ENCODE measurements around the gene VSTM2B.
"Not testable (repeated sequence)": the region's sequence is repeated elsewhere in the genome, so short reads cannot be mapped to it uniquely, and the experiment has no call there.

VSTM2B gene

DNA sequence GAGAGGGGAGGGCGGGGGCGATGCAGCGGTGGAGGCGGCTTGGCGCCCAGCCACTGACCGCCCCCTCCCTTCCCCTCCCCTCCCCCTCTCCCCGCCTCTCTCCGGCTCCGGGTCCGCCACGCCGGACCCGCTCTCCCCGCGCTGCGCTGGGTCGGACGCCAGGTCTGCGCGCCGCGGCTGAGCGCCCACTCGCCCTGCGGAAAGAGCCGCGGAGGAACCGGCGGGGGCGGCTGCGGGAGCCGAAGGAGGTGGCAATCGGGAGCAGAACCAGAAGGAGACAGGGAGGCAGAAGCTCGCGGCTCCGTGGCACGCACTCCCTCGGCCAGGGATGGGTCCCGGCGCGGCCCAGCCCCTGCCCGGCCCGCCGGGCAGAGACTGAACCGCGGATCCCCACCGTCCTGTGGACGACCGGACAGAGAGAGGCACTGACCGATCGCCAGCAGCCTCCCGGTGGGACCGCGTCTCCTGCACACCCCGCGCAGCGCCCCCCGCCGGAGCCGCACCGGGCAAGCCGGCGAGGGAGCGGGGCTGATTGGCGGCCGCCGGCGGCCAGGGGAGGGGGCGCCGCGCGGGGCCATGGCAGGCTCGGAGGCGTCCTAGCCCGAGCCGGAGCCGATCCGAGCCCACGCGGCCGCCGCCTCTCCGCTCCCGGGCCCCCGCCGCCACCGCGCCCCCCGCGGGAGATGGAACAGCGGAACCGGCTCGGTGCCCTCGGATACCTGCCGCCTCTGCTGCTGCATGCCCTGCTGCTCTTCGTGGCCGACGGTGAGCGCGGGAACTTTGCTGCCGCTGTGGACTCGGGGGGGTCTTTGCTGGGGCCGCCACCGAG, at the start of gene VSTM2B:
Gene VSTM2B, plus strand, starts transcription at position 94 of the 829 bp plus-strand sequence. Its CDS starts 590 bp downstream, at position 684.
- DNase-seq, result no peak

- no peak for DNase-seq
Observed at GRCh38 chr19:29476528-29476927, 49.3 kb upstream of the VSTM2B start.

GRCh38 chr19:29477831-29478577, 47.8 kb upstream of the VSTM2B start:
- DNase-seq, result no peak

DNA sequence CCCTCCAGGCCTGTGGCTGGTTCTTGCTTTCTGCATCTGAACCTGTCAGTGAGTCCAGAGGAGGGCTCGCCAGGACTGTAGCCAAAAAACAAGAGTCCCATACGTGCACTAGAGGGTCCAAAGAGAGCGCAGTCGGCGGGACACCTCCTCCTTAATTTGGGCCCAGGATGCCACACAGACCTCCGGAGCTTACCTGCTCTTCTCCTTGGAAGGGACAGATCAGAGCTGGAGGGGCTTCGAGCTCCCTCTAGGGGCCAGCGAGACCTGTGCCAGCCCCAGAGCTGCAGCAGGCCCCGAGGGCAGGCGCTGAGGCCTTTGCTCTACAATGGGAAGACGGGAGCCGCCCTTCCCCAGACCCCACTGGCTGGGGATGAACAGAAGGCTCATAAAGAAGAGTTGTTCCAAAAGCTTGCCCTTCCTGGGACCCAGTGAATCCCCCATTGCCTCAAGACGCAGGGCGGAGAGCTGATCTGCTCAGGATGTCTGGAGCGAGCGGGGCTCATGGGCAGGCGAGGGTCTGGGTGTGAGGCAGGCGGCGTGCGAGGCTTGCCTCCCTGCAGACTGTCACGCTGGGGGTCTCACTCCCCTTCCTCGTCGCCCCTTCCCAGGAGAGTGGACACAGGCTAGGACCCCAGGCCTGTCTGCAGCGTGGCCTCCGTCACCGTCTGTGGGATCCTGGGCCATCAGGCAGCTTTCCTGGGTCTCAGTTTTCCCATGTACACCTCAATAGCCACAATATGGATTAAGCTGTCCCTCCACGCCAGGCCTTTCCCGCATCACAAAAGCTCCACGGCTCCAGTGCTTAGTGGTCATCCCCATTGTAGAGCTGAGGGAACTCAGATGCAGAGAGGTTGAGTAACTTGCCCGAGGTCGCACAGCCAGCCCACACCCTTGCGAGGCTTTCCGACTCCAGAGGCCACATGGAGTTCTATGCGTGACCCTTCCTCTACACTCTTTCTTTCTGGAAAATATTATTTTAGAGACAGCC, 46.9 kb upstream of the VSTM2B start:
- DNase-seq, result peak in 1 of 2 experiments; percentile 49

GRCh38 chr19:29479941-29480340, 45.9 kb upstream of the VSTM2B start:
- DNase-seq, result no peak

DNA sequence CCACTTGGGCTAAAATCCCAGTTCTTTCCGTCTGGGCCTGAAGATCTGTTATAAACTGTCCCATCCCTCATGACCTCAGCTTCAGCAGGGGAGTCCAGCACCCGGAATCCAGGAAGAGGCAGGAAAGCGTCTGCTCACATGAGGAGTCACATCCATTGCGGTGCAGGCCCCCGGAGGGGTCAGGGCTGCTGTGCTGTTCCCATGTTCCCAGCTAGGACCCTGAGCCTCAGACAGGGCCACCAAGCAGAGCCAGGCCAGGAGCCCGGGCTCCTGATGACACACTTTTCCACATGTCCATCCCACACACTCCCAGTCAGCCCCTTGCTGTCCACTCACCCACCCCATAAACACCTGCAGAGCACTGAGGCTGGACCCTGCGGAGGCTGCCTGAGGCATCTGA, 45.3 kb upstream of the VSTM2B start:
- no peak for DNase-seq

DNA sequence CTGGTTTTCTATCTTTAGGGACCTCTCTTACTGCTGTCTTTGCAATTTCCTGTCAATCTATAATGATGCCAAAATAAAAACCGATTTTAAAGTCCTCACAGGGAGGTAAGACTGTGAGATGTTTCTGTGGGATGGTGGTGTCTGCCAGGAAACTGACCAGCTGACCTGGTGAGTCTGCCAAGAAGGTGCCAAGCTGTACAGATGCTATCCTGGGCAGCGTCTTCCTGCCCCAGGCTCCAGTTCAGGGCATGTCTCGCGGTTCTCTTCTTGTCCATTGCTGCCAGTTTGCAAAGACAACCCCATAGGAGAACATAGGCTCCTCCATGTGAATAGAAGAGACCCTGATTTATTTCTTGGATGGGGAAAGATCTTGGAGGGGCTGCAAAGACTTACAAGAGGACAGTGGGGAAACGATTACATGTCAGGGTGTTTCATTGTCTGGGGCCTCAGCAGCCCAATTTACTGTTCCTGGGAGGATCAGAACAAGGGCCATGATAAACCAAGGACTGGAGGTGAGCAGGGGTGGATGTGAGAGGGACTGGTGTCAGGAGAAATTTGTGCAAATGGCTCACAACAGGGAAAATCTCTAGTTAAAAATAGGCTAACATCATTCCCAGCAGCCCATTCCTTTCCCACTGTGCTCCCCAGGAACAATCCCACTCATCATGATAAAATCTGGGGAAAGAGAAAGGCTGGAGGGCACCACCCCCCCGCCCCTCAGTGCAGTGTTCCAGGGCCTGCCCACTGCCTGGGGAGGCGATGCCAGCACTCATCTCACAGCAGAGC, 42.7 kb upstream of the VSTM2B start:
- no peak for DNase-seq

DNA sequence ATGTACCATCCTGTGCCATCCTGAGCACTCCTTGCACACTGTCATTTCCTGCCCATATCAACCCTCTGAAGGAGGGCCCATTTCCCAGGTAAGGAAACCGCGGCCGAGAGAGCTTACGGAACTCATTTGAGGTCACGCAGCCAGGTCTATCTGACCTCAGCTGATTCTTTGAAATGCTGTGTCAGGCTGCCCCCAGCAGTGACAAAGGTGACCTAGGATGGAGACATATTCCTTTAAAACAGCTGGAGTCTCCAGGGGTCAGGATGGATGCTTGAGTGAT, 42.2 kb upstream of the VSTM2B start:
- no peak for DNase-seq

- no peak for DNase-seq
Observed at GRCh38 chr19:29483944-29484581, 41.7 kb upstream of the VSTM2B start.

DNA sequence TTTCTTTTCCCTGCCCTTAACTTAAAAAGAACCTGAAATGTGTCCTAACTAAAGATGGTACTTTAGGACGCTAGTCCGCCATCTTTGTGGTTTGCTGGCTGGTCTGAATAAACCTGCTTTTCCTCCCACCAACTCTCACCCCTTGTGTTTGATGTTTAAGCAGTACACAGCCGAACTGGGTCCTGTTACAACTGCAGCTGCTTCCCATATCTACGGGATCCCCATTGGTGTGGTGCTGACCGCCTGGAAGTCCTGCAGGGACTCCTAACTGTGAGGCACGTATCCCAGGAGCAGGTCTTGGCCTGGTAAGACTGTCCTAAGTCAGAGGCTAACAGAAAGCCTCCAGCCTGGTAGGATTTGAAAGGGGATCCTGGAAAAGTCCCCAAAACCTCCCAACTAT, 40.9 kb upstream of the VSTM2B start:
- DNase-seq, result no peak

DNA sequence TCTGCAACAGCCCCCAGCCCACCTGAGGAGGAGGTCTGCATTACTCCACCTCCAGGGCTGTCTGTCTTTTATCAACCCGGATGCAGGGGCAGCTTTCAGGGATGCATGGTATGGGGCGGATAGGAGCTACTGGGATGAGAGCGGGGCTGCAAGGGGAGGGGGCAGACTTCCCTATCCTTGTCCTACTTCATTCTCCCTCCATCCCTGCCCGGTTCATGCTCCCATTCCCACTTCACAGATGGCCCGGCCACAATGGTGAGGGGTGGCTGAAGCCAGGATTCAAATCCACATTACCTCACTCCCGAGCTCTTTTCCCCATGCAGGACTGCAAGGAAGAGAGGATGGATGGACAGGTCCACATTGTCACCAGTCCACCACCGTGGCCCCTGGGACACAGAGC, 40.5 kb upstream of the VSTM2B start:
- no peak for DNase-seq

GRCh38 chr19:29486961-29487360, 38.8 kb upstream of the VSTM2B start:
- not testable (repeated sequence) for DNase-seq

GRCh38 chr19:29487432-29487831, 38.4 kb upstream of the VSTM2B start:
- DNase-seq, result no peak

GRCh38 chr19:29488316-29488715, 37.5 kb upstream of the VSTM2B start:
- no peak for DNase-seq

DNA sequence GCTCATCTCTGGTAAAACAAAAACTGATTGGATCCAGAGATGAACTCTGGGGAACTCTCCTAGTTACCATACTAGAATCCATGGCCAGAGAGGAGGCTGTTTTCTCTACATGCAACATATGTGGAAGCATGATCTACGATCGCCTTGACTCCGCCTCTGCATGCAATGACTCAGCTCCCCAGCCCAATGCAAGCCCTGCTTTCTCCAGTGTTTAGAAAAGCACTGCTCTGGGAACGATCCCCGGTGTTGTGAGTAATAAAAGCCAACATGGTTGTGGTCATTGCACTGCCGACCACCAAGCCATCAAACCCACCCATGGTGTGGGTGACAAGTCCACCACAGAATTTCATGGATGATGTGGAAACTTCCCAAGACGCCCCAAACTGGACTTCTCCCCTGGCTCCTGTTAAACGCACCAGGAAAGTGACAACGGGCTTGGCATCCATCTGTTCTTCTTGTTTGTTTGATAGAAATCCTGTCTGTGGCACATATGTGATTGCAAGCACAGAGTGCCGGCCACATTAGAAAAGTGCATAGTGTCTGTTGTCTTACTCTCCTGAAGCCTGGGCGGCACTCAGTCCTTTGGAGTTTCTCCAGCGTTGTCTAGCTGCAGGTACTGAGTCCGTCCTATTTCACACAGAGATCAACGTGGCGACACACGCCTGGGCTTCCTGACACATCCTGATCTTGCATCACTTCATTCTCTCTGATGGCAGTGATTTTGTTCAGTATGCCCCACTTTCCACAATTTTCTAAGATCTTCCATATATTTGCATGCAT, 36.4 kb upstream of the VSTM2B start:
- DNase-seq, result no peak

- DNase-seq, result no peak
Observed at GRCh38 chr19:29491491-29491890, 34.3 kb upstream of the VSTM2B start.

DNA sequence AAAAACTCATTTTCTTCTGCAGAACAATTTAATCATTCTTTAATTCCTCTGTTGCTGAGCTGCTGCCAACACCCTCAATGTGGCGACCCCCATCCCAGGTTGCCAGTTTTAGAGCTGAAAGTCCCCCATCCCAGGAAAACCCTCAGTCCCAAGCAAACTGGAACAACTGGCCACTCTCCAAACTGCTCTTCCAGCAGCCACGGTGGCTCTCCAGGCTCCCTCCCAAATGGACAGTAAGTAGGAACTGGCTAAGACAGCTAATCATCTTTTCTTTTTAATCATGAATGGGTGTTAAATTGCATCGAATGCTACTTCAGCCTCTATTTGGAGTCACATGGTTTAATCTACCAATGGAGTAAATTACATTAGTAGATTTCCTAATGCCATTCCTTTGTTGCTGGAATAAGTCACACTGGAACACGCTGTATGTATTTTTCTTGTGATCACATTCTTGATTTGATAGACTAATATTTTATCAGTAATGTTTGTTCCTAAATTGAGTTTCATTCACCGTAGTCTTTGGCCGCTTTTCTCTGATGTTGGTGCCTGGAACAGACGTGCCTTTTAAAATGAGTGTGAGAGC, 33.7 kb upstream of the VSTM2B start:
- no peak for DNase-seq

DNA sequence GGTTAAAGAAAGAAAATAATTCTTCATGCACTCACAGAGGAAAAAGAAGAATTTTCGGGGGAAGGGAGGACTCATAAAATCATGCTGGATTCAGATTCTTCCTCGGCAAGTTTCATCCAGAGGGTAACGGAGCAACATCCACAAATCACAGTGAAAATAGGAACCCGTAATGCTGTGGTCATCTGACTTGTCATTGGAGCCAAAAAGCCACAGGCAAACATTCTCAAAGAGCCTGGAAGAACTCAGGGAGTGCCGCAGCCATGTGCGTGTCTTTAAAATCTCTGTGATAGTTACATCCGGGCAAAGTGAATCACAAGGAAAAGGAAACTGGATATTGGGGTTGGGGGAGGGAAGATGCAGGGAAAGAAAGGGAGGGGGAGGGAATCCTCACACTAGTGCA, 33.0 kb upstream of the VSTM2B start:
- DNase-seq, result no peak

- no peak for DNase-seq
Observed at GRCh38 chr19:29495091-29495490, 30.7 kb upstream of the VSTM2B start.

DNA sequence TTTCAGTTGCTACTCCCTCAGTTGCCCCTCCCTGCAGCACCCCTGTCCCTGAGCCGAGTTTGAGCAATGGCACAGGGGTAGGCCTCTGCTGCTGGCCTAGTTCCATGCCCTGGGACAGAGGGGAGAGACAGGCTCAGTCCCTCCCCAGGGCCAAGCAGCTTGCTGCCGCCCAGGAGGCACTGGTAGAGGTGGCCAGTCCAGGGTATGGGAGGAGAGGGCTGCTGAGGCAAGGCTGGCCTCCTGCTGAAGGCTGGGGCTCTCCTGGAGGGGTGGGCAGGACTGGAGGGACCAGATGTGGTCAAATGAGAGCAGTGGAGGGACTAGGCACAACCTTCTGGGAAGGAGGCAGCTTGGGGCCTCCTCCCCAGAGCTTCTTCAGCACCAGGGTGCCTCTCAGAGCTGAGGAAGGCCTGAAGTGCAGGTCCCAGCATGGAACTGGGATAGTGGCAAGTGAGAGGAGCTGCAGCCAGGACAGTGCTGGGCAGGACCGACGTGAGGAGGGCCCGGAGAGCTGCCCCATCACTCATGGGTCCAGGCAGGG, 29.8 kb upstream of the VSTM2B start:
- no peak for DNase-seq
